Bronchial epithelial cell (primary cell): Measurements from ENCODE around the gene ZNF473. TPM values are rescaled to one million over a fixed set of nuclear protein-coding genes. Genes with fewer than 3 reads are reported as not detected.
A peak's percentile ranks its signal among the peaks of the same experiment; 100 is the strongest.

Experiments used
- DNase-seq: peaks from one replicate; pipeline ENCODE4 v3.0.0-alpha.2; 2010; ENCODE audit warnings: low read depth
- FAIRE-seq: peaks from 2 replicates; lab custom pipeline; 2011; peaks lifted over from hg19 to GRCh38; lab: Jason Lieb, UNC
- H3K27me3 ChIP-seq: 2 replicates; pipeline ENCODE4 v1.5.1; 2011; ENCODE audit warnings: low read length; ENCODE audit not compliant: control insufficient read depth, insufficient read depth
- H3K36me3 ChIP-seq: 2 replicates; pipeline ENCODE4 v1.5.1; 2011; ENCODE audit warnings: low read length; ENCODE audit not compliant: control insufficient read depth, insufficient read depth
- H3K4me3 ChIP-seq: 2 replicates; pipeline ENCODE4 v1.5.1; 2011; ENCODE audit warnings: mild to moderate bottlenecking, low read depth, low read length, control low read depth
- total RNA-seq: library from RNA; depleted of rRNA; stranded (reverse); fragments of >200 nt; gene quantifications from 2 replicates; pipeline ENCODE4 v1.2.1, GENCODE V29; 2014
- TF ChIP-seq, protein P1 (sequence below): IDR thresholded peaks from 2 replicates; pipeline ENCODE4 v1.5.1; 2011; ENCODE audit warnings: mild to moderate bottlenecking, moderate library complexity, low read length, control low read depth, inconsistent platforms; ENCODE audit not compliant: insufficient read depth, severe bottlenecking

Gene ZNF473
- total RNA-seq, 1 donor from 2014 or later: 13.7 TPM

DNA sequence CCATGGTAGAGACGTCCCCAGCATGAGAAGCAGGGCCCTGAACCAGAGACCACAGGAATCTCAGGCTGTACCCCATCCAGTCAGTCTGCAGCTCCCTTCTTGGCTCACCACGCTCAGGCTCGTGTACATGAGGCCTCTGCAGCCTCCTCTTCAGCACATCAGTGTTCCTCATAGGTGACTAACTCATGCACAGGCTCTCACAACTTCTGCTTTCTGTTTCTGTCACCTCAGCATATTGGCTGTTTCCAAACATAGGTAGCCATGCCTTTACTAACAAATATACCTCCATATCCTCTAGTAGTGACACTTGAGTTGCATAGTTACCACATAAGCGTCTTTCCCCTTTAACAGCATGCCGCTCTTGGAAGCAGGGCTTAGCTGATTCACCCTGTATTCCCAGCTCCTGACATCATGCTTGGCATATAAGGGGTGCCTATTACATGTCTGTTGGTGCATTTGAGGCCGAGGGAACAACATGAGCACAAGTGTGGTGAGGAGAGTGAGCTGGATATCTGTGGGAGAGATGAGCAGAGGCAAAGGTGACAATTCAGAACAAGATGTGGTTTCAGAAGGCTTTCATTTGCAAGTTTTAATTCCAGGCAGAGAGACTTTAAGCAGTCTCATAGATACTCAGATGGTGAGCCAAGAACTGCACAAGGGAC, 16.7 kb downstream of the ZNF473 start:
- no peak overlapping the region for H3K4me3 ChIP-seq
- DNase-seq: no peak
- H3K36me3 ChIP-seq: peaks cover 46% of the 10 kb centered on the region
- FAIRE-seq: no peak
- TF ChIP-seq, protein P1, sequence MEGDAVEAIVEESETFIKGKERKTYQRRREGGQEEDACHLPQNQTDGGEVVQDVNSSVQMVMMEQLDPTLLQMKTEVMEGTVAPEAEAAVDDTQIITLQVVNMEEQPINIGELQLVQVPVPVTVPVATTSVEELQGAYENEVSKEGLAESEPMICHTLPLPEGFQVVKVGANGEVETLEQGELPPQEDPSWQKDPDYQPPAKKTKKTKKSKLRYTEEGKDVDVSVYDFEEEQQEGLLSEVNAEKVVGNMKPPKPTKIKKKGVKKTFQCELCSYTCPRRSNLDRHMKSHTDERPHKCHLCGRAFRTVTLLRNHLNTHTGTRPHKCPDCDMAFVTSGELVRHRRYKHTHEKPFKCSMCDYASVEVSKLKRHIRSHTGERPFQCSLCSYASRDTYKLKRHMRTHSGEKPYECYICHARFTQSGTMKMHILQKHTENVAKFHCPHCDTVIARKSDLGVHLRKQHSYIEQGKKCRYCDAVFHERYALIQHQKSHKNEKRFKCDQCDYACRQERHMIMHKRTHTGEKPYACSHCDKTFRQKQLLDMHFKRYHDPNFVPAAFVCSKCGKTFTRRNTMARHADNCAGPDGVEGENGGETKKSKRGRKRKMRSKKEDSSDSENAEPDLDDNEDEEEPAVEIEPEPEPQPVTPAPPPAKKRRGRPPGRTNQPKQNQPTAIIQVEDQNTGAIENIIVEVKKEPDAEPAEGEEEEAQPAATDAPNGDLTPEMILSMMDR: no peak
- H3K27me3 ChIP-seq: no peaks in the 10 kb centered on the region

DNA sequence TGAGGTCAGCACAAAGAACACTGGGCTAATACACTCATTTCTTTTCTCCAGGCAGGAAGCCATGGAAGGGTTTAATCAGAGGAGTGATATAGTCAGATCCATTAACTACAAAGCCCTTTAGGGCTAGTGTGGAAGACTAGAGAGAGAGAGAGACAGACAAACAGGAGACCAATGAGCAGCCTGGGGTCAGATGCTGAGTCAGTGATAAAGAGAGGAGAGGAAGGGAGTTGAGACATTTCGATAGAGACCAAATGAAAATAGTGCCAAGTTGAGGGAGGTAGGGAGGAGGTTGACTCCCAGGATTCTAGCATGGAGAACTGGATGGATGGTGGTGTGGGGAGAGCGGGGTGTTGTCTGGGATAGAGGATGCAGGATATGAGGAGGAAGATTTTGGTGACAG, 18.2 kb downstream of the ZNF473 start:
- H3K27me3 ChIP-seq: no peaks in the 10 kb centered on the region
- H3K4me3 ChIP-seq: no peak overlapping the region
- TF ChIP-seq, protein P1: no peak
- DNase-seq (no peak), FAIRE-seq (no peak)
- H3K36me3 ChIP-seq: peaks cover 43% of the 10 kb centered on the region

DNA sequence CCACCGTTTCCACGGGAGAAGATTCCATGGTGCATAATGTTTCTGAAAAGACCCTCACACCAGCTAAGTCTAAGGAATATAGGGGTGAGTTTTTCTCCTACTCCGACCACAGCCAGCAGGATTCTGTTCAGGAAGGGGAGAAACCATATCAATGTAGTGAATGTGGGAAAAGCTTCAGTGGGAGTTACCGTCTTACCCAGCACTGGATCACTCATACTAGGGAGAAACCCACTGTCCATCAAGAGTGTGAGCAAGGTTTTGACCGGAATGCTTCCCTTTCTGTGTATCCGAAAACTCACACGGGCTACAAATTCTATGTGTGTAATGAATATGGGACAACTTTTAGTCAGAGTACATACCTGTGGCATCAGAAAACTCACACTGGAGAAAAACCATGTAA, 19.1 kb downstream of the ZNF473 start:
- H3K36me3 ChIP-seq: peaks cover 36% of the 10 kb centered on the region
- TF ChIP-seq, protein P1: no peak
- DNase-seq (no peak), FAIRE-seq (no peak)
- H3K4me3 ChIP-seq: no peak overlapping the region
- no peaks in the 10 kb centered on the region for H3K27me3 ChIP-seq

DNA sequence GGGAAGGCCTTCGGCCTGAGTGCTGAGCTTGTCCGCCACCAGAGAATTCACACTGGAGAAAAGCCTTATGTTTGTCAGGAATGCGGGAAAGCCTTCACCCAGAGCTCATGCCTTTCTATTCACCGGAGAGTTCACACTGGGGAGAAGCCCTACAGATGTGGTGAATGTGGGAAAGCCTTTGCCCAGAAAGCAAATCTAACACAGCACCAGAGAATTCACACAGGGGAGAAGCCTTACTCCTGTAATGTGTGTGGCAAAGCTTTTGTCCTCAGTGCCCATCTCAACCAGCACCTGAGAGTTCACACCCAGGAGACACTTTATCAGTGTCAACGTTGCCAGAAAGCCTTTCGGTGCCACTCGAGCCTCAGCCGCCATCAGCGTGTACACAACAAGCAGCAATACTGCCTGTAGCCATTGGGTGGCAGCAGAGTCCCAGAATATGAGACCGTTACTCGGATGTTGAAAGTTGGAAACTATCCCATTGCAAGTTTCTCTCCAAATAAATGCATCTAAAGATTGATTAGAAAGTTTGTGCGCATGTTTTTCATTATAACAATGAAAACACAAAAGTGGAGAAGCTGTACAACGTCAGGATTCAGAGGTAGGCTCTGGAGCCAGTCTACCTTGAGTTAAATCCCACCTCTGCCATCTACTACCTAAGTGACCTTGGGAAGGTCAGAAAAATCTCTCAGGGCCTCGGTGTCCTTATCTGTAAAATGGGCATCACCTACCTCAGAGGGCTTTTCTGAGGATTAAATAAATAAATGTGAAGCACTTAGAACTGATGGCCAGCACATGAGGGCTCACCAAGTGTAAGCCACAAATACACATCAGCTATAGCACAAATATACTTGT, 21.1 kb downstream of the ZNF473 start:
- H3K27me3 ChIP-seq: no peaks in the 10 kb centered on the region
- H3K36me3 ChIP-seq: peaks cover 23% of the 10 kb centered on the region
- FAIRE-seq: no peak
- H3K4me3 ChIP-seq: no peak overlapping the region
- TF ChIP-seq, protein P1: peak; percentile 32
- no peak for DNase-seq

DNA sequence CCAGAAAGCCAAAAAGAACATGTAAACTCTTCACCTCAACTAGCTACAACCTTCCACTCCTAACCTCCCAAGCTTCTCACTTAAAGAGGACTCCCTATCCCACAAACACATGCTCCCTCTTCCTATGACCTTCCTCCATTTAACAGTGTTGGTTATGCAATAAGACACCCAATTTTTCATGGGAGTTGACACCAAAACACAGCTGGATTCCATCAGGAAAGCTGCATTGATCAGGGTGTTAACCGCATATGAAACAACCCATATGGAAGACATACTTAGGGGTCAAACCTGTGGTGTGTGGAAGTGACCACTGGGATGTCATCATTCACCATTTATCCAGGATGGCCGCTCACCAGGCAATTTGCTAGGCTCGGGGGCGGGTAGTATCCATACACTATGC, 21.9 kb downstream of the ZNF473 start:
- no peak for FAIRE-seq

More for the DNA sequence above, 21.9 kb downstream of the ZNF473 start:
- Histone ChIP-seq H3K27me3 (no peaks in the 10 kb centered on the region), H3K4me3 (no peak overlapping the region), H3K36me3 (peaks cover 15% of the 10 kb centered on the region)
- TF ChIP-seq, protein P1: no peak
- no peak for DNase-seq
